HG02943 (cell line): ENCODE results near the gene SLC17A8.

Source experiments
- ATAC-seq: cut with Tn5 transposase; IDR thresholded peaks from one replicate; pipeline ENCODE4 v1.9.1; 2021; ENCODE audit warnings: mild to moderate bottlenecking, low read depth, moderate library complexity; ENCODE audit not compliant: unreplicated experiment

SLC17A8 gene

GRCh38 chr12:100468126-100468525 is 111.3 kb downstream of the SLC17A8 start:
- ATAC-seq, result no peak
